ENCODE results near the gene DNAAF6.

DNA sequence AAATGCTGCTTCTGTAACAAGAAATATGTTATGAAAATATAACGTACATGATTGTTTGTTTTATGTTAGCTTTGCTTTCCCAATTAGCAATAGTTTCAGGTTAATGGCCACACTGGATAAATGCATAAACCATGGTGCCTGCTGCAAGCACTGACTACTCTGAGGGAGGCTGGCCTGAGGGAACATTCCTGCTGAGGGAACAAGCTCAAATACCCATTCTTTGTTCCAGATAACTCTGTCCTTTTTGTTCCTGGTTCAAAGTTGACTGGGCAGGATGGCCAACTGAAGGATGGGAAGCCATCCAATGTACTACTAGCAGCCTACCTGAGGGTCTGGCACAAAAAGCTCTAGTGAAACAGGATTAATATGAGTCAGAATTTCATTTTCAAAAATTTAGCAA is 37.7 kb upstream of the DNAAF6 start:
- TF ChIP-seq CTCF (IDR thresholded peaks at IDR 0.05; ENCODE audit: poor library complexity) (no peak), EZH2 (IDR thresholded peaks at IDR 0.05; ENCODE audit: borderline replicate concordance) (no peak)

Measured in hepatocyte (in vitro differentiated cells).